Astrocyte of the spinal cord (primary cell): ENCODE measurements around the gene LMO4.

Experiments
- DNase-seq: peaks from one replicate; pipeline ENCODE4 v3.0.0; 2011; ENCODE audit warnings: low read depth, low spot score
- H3K4me3 ChIP-seq: 2 replicates; pipeline ENCODE4 v1.5.1; 2011; ENCODE audit warnings: low read depth, mild to moderate bottlenecking, low read length, moderate library complexity
- CTCF ChIP-seq: IDR thresholded peaks from 2 replicates; pipeline ENCODE4 v1.5.1; 2012; ENCODE audit warnings: low read depth, mild to moderate bottlenecking, low read length, inconsistent platforms
- in situ Hi-C: cut with HindIII; loops from 2 replicates; pipeline ENCODE4 v1.10.0; 2017; ENCODE audit warnings: low sequenced_read_pairs

Gene LMO4

GRCh38 chr1:87367549-87367948, 38.9 kb downstream of the LMO4 start:
- no peak overlapping the region for H3K4me3 ChIP-seq
- no peak for DNase-seq
- in situ Hi-C loops, result no loop called here
- no peak for TF ChIP-seq CTCF

GRCh38 chr1:87368907-87369306, 40.2 kb downstream of the LMO4 start:
- in situ Hi-C loops, result no loop called here
- TF ChIP-seq CTCF, result no peak
- no peak for DNase-seq
- H3K4me3 ChIP-seq, result no peak overlapping the region

- TF ChIP-seq CTCF, result no peak
- no peak for DNase-seq
- no peak overlapping the region for H3K4me3 ChIP-seq
- in situ Hi-C loops, result no loop called here
Measured at GRCh38 chr1:87369736-87370478, 41.2 kb downstream of the LMO4 start.

- DNase-seq, result no peak
Measured at GRCh38 chr1:87370544-87370943, 41.9 kb downstream of the LMO4 start.

GRCh38 chr1:87379306-87379705, 50.6 kb downstream of the LMO4 start:
- no peak overlapping the region for H3K4me3 ChIP-seq
- TF ChIP-seq CTCF, result no peak

More at GRCh38 chr1:87370544-87370943, 41.9 kb downstream of the LMO4 start:
- H3K4me3 ChIP-seq, result no peak overlapping the region
- in situ Hi-C loops, result no loop called here
- no peak for TF ChIP-seq CTCF

GRCh38 chr1:87386217-87386790, 57.6 kb downstream of the LMO4 start:
- in situ Hi-C loops, result no loop called here
- DNase-seq, result no peak
- no peak overlapping the region for H3K4me3 ChIP-seq
- no peak for TF ChIP-seq CTCF

More at GRCh38 chr1:87379306-87379705, 50.6 kb downstream of the LMO4 start:
- DNase-seq, result no peak
- in situ Hi-C loops, result no loop called here
